ENCODE results near the gene DLX2.

DNA sequence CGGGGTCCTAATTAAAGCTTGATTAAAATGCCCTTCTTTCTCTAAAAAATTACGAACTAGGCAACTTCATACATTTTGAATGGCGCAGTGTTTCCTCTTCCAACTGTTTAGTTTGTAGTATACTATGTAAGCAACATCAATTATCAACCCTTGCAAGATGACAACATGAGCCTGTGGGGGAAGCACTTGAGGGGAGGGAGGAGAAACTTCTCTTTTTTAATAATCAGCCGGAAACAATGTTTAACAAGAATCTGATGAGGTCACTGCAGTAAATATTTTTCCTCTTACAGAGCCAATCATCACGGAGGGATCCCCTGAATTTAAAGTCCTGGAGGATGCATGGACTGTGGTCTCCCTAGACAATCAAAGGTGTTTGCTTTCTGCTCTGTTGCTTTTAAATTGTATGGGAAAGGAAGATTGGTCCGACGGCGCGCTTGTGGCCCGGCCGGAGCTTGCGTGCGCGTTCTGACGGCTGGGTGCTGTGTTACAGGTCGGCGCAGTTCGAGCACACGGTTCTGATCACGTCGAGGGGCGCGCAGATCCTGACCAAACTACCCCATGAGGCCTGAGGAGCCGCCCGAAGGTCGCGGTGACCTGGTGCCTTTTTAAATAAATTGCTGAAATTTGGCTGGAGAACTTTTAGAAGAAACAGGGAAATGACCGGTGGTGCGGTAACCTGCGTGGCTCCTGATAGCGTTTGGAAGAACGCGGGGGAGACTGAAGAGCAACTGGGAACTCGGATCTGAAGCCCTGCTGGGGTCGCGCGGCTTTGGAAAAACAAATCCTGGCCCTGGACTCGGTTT is 22.7 kb downstream of the DLX2 start:
- TF ChIP-seq GATA2 (IDR thresholded peaks at IDR 0.05; ENCODE audit: low read depth, low read length) (no peak), GATA3 (IDR thresholded peaks at IDR 0.05; ENCODE audit: low read depth, low read length) (no peak)

Data from SH-SY5Y (cell line).